Measurements from ENCODE around the gene LAMA1.

- TF ChIP-seq TAF1 (IDR thresholded peaks at IDR 0.05; ENCODE audit: low read depth, low read length) (no peak), POLR2A (IDR thresholded peaks at IDR 0.05; ENCODE audit: low read depth, low read length) (no peak), POLR2AphosphoS5 (IDR thresholded peaks at IDR 0.05; ENCODE audit: low read depth, low read length) (no peak), POU2F2 (IDR thresholded peaks at IDR 0.05; ENCODE audit: low read depth, low read length) (no peak)
These were observed 82.7 kb downstream of the LAMA1 start for GRCh38 chr18:7034924-7035323.

Data from GM12891 (cell line).